GM12891 (cell line): ENCODE results near the gene ZBTB16.

Experiments
- POLR2A ChIP-seq: IDR thresholded peaks from 2 replicates; pipeline ENCODE4 v1.6.1; 2011; ENCODE audit warnings: low read depth, low read length, control low read depth
- POLR2AphosphoS5 ChIP-seq: IDR thresholded peaks from 2 replicates; pipeline ENCODE4 v1.6.1; 2011; ENCODE audit warnings: low read depth, low read length, control low read depth
- POU2F2 ChIP-seq: IDR thresholded peaks from 2 replicates; pipeline ENCODE4 v1.6.1; 2011; ENCODE audit warnings: low read depth, mild to moderate bottlenecking, control low read depth, low read length, moderate library complexity
- SPI1 ChIP-seq: IDR thresholded peaks from 2 replicates; pipeline ENCODE4 v1.6.1; 2011; ENCODE audit warnings: low read depth, low read length, control low read depth
- TAF1 ChIP-seq: IDR thresholded peaks from 2 replicates; pipeline ENCODE4 v1.6.1; 2011; ENCODE audit warnings: low read depth, low read length, control low read depth

DNA sequence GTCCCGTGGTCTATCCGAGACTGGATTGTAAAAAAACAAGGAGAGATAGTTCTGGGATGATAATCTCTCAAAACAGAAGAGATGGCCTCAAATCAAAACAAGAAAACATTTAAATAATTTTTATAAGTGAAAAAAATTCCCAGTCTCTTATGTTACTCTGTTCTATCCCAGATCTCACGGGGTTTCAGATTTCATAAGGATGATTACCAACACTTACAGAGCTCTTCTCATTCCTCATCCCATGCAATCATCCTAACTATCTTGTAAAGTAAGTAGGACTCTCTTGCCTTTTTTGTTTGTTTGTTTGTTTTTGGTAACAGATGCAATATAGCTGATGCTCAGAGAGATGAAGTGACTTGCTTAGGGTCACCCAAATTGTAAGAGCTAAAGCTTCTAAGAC lies 20.0 kb upstream of the ZBTB16 start:
- TF ChIP-seq POLR2AphosphoS5 (no peak), POLR2A (no peak), SPI1 (no peak), TAF1 (no peak), POU2F2 (no peak)
